ENCODE data around the gene PLEKHA7.
"Not testable (repeated sequence)": the region's sequence is repeated elsewhere in the genome, so short reads cannot be mapped to it uniquely, and the experiment has no call there.

PLEKHA7 gene

GRCh38 chr11:17004486-17005148 lies 9.6 kb downstream of the PLEKHA7 start:
- no peak for FAIRE-seq
- DNase-seq (ENCODE audit: insufficient read length, low spot score): no peak
- no peak for TF ChIP-seq CTCF (IDR thresholded peaks at IDR 0.05; ENCODE audit: insufficient read depth, missing control alignments)

- no peak for FAIRE-seq
- TF ChIP-seq CTCF (IDR thresholded peaks at IDR 0.05; ENCODE audit: insufficient read depth, missing control alignments): no peak
- no peak for DNase-seq (ENCODE audit: insufficient read length, low spot score)
These were observed 10.8 kb downstream of the PLEKHA7 start for GRCh38 chr11:17003426-17003825.

- peak; percentile 75 for FAIRE-seq
- TF ChIP-seq CTCF (IDR thresholded peaks at IDR 0.05; ENCODE audit: insufficient read depth, missing control alignments): no peak
These were observed 11.7 kb downstream of the PLEKHA7 start for GRCh38 chr11:17002543-17002942.

GRCh38 chr11:17001806-17002205 lies 12.4 kb downstream of the PLEKHA7 start:
- peak; percentile 36 for DNase-seq (ENCODE audit: insufficient read length, low spot score)
- TF ChIP-seq CTCF (IDR thresholded peaks at IDR 0.05; ENCODE audit: insufficient read depth, missing control alignments): no peak
- no peak for FAIRE-seq

More at GRCh38 chr11:17002543-17002942, 11.7 kb downstream of the PLEKHA7 start:
- no peak for DNase-seq (ENCODE audit: insufficient read length, low spot score)

- DNase-seq (ENCODE audit: insufficient read length, low spot score) (no peak), FAIRE-seq (no peak)
- no peak for TF ChIP-seq CTCF (IDR thresholded peaks at IDR 0.05; ENCODE audit: insufficient read depth, missing control alignments)
These were observed 13.2 kb downstream of the PLEKHA7 start for GRCh38 chr11:17000987-17001386.

GRCh38 chr11:17000253-17000652 lies 14.0 kb downstream of the PLEKHA7 start:
- not testable (repeated sequence) for DNase-seq (ENCODE audit: insufficient read length, low spot score)

GRCh38 chr11:16999116-16999515 lies 15.1 kb downstream of the PLEKHA7 start:
- no peak for FAIRE-seq

More at GRCh38 chr11:17000253-17000652, 14.0 kb downstream of the PLEKHA7 start:
- not testable (repeated sequence) for FAIRE-seq

More at GRCh38 chr11:16999116-16999515, 15.1 kb downstream of the PLEKHA7 start:
- no peak for DNase-seq (ENCODE audit: insufficient read length, low spot score)
- no peak for TF ChIP-seq CTCF (IDR thresholded peaks at IDR 0.05; ENCODE audit: insufficient read depth, missing control alignments)
